Measurements from ENCODE around the gene ZNF598.
"Not testable (repeated sequence)": the region's sequence is repeated elsewhere in the genome, so short reads cannot be mapped to it uniquely, and the experiment has no call there.

ZNF598 gene

DNA sequence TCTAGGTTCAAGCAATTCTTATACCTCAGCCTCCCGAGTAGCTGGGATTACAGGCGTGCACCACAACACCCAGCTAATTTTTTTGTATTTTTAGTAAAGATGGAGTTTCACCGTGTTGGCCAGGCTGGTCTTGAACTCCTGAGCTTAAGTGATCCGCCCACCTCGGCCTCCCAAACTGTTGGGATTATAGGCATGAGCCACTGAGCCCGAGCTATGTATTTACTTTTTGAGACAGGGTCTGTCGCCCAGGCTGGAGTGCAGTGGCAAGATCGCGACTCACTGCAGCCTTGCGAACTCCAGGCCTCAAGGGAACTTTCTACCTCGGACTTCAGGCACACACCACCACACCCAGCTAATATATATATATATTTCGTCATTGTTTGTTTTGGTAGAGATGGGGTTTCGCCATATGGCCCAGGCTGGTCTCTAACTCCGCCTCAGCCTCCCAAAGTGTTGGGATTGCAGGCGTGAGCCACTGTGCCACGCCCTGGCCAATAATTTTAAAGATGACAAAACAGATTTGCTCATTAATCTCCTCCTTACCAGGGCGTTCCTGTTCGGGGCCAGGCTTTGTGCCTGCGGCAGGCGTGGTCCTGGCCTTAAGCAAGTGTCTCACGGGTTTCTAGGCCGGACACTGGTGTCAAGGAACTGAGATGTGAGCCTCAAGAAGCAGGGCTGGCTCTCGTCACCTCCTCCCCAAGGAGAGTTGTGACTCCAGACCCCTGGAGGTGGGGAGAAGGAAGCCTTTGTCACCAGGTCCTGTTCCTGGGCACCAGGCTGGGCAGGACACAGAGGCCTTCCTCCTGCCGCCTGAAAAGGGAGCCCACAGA, 5.7 kb upstream of the ZNF598 start:
- no peak overlapping the region; the same call in none of the 2 replicates for H3K27ac ChIP-seq
- H3K9me3 ChIP-seq (ENCODE audit: severe bottlenecking): no peaks in the 10 kb centered on the region
- no peak overlapping the region for H3K4me3 ChIP-seq (ENCODE audit: low read depth, low read length)
- no peaks in the 10 kb centered on the region for H3K36me3 ChIP-seq
- no peaks in the 10 kb centered on the region for H3K27me3 ChIP-seq (ENCODE audit: insufficient read depth, low read depth, severe bottlenecking)
- no peak for DNase-seq
- TF ChIP-seq, protein P1, sequence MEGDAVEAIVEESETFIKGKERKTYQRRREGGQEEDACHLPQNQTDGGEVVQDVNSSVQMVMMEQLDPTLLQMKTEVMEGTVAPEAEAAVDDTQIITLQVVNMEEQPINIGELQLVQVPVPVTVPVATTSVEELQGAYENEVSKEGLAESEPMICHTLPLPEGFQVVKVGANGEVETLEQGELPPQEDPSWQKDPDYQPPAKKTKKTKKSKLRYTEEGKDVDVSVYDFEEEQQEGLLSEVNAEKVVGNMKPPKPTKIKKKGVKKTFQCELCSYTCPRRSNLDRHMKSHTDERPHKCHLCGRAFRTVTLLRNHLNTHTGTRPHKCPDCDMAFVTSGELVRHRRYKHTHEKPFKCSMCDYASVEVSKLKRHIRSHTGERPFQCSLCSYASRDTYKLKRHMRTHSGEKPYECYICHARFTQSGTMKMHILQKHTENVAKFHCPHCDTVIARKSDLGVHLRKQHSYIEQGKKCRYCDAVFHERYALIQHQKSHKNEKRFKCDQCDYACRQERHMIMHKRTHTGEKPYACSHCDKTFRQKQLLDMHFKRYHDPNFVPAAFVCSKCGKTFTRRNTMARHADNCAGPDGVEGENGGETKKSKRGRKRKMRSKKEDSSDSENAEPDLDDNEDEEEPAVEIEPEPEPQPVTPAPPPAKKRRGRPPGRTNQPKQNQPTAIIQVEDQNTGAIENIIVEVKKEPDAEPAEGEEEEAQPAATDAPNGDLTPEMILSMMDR (IDR thresholded peaks at IDR 0.05; ENCODE audit: low read depth, low read length): no peak

DNA sequence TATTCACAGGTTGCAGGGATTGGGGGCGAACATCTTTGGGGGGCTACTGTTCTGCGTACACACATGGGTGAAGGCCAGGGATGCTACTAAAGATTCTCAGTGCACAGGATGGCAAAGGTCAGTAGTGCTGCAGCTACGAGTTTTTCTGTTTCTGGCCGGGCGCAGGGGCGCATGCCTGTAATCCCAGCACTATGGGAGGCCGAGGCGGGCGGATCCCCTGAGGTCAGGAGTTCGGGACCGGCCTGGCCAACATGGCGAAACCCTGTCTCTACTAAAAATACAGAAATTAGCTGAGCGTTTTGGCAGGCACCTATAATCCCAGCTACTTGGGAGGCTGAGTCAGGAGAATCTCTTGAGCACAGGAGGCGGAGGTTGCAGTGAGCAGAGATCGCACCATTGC, 3.9 kb upstream of the ZNF598 start:
- TF ChIP-seq, protein P1 (IDR thresholded peaks at IDR 0.05; ENCODE audit: low read depth, low read length): no peak
- Histone ChIP-seq H3K27ac (no peak overlapping the region), H3K27me3 (ENCODE audit: insufficient read depth, low read depth, severe bottlenecking) (no peaks in the 10 kb centered on the region), H3K9me3 (ENCODE audit: severe bottlenecking) (no peaks in the 10 kb centered on the region), H3K36me3 (peaks cover 4% of the 10 kb centered on the region), H3K4me3 (ENCODE audit: low read depth, low read length) (no peak overlapping the region)
- no peak for DNase-seq

DNA sequence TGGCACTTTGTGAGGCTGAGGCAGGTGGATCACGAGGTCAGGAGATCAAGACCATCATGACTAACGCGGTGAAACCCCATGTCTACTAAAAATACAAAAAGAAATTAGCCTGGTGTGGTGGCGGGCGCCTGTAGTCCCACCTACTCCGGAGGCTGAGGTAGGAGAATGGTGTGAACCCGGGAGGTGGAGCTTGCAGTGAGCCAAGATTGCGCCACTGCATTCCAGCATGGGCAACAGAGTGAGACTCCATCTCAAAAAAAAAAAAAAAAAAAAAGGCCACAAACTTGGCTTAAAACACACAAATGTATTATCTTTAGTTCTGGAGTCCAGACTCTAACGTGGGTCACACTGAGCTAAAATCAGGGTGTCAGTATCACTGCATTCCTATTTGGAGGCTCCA, 2.1 kb upstream of the ZNF598 start:
- H3K9me3 ChIP-seq (ENCODE audit: severe bottlenecking); DNase-seq; H3K27me3 ChIP-seq (ENCODE audit: insufficient read depth, low read depth, severe bottlenecking); H3K4me3 ChIP-seq (ENCODE audit: low read depth, low read length); H3K27ac ChIP-seq: not testable (repeated sequence)
- peaks cover 18% of the 10 kb centered on the region for H3K36me3 ChIP-seq

DNA sequence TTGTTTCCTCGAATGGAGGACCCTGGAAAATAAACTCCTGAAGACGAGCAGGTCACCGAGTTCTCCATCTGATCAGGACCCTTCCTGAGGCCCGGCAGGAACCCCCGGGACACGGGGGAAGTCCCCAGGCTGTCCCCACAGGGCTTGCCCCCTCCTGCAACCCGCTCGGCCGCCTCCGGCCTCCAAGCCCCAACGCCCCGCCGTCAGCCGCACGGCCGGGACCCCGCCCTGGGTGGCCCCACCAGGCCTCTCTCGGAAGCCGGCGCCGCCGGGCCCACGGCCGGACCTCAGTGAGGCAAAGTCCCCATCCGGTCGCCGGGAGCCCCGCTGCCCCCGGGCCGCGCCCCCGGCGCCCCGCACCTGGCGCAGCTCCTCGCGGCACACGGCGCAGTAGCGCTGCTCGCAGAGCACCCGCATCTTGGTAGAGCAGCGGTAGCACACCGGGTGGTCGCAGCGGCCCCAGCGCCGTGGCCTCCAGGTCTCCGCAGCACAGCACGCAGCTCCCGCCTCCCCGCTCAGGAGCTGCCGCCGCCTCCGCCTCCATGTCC, 383 bp downstream of the ZNF598 start:
- Histone ChIP-seq H3K9me3 (ENCODE audit: severe bottlenecking) (no peaks in the 10 kb centered on the region), H3K36me3 (peaks cover 36% of the 10 kb centered on the region), H3K27me3 (ENCODE audit: insufficient read depth, low read depth, severe bottlenecking) (no peaks in the 10 kb centered on the region), H3K4me3 (ENCODE audit: low read depth, low read length) (peak overlapping the region; percentile 73), H3K27ac (peak overlapping the region; percentile 86)
- TF ChIP-seq, protein P1 (IDR thresholded peaks at IDR 0.05; ENCODE audit: low read depth, low read length): no peak
- no peak for DNase-seq

DNA sequence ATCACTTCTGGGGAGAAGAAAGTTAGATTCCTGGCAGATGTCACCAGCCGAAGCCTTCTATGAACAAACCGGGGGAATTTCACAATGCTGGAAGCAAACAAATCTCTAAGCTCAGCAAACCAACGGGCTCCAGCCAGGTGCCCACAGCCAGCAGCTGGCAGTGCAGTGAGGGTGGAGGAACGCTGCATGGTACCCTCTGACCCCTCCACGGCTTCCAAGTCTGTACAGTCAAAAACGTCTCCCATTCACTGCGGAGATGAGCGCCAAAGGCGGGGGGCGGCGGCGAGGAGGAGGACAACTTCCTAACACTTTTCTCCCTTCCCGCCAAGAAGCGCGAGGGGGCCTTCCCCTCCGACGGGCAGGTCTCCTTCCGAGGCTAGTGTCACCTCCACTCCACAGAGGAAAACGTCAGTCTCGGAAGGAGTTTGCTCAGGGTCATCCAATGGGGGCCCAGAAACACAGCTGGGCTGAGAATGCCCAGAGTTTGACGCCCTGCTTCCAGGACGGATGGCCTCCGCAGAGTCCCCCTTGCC, 924 bp downstream of the ZNF598 start:
- TF ChIP-seq, protein P1 (IDR thresholded peaks at IDR 0.05; ENCODE audit: low read depth, low read length): no peak
- Histone ChIP-seq H3K27me3 (ENCODE audit: insufficient read depth, low read depth, severe bottlenecking) (no peaks in the 10 kb centered on the region), H3K36me3 (peaks cover 37% of the 10 kb centered on the region), H3K4me3 (ENCODE audit: low read depth, low read length) (peak overlapping the region; percentile 73), H3K9me3 (ENCODE audit: severe bottlenecking) (no peaks in the 10 kb centered on the region), H3K27ac (peak overlapping the region; percentile 86)
- DNase-seq: no peak

DNA sequence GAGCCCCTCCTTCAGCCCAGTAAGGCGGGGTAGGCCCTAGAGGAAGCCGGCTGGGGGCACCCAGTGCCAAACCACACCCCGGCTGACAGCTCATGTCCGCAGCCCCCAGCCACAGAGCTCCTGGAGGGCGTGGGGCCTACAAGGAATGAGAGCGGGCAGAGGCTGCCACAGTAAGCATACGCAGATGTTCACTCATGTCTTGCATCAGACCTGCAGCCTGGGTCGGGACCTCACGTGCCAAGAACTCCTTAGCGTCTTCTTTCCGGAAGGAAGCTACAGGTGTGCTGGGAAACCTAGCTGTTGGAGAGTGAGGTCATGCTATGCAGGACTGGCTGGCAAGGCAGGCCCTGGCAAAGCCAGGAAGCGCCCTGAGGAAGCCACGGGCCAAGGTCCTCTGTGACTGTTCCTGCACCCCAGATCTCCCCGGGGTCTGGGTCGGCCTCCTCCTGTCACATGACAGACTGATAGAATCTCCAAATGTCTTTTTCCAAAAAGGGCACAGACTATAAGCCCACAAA, 1.6 kb downstream of the ZNF598 start:
- Histone ChIP-seq H3K27ac (peak overlapping the region; percentile 86; the same call in 1 of the 2 replicates), H3K9me3 (ENCODE audit: severe bottlenecking) (no peaks in the 10 kb centered on the region), H3K27me3 (ENCODE audit: insufficient read depth, low read depth, severe bottlenecking) (no peaks in the 10 kb centered on the region), H3K36me3 (peaks cover 43% of the 10 kb centered on the region), H3K4me3 (ENCODE audit: low read depth, low read length) (no peak overlapping the region; the same call in 1 of the 2 replicates)
- no peak for DNase-seq
- TF ChIP-seq, protein P1 (IDR thresholded peaks at IDR 0.05; ENCODE audit: low read depth, low read length): no peak
